ENCODE results near the gene LIPG.

Gene LIPG

DNA sequence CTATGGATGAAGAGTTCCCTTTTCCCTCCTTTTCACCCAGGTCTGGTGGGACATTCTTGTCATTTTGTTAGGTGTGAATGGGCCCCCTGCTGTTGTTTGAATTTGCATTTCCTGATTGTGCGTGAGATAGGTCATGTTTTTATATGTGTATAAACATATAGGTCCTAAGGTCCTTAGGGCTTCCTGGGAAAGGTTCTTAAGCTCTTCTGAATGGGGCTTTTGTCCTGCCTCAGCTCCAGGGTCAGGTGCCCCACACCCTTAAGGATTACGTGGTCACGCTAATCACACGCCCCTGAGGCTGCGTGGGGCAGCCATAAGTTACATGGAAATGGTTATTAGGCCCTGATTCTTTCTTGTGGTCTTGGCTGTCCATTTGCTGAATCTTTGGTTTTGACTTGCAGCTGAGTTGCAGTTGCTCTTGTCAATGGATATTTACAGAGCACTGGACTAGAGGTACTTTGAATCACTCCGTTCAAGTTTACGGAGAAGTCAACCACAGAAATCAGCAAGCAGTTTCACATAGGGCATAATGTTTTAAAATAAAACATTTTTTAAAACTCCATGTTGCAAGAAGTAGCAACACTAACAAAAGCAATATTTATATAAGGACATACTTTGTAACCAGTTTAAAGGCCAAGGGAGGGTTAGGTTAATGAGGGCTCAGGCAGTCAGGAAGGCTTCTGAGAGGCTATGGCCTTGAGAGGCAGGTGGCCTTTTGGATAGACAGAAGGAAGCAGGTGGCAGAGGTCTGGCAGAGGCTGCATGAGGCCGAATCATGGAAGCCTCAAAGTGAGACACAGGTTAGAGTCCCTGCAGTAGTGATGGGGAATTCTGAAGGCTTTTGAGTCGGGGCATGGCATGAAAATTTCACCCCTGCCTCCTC lies 24.2 kb downstream of the LIPG start:
- H3K27ac ChIP-seq (ENCODE audit: low read depth, low read length), result no peak overlapping the region
- H3K4me3 ChIP-seq (ENCODE audit: insufficient read depth, low read length, poor library complexity, severe bottlenecking), result no peak overlapping the region
- no peaks in the 10 kb centered on the region for H3K27me3 ChIP-seq (ENCODE audit: low read length)
- no peaks in the 10 kb centered on the region for H4K20me1 ChIP-seq (ENCODE audit: low read depth, low read length)
- H3K9me3 ChIP-seq (ENCODE audit: insufficient read depth, low read length), result no peaks in the 10 kb centered on the region
- no peak for TF ChIP-seq EZH2phosphoT487 (conservative IDR thresholded peaks at IDR 0.05; ENCODE audit: low read length)
- TF ChIP-seq, protein P1, sequence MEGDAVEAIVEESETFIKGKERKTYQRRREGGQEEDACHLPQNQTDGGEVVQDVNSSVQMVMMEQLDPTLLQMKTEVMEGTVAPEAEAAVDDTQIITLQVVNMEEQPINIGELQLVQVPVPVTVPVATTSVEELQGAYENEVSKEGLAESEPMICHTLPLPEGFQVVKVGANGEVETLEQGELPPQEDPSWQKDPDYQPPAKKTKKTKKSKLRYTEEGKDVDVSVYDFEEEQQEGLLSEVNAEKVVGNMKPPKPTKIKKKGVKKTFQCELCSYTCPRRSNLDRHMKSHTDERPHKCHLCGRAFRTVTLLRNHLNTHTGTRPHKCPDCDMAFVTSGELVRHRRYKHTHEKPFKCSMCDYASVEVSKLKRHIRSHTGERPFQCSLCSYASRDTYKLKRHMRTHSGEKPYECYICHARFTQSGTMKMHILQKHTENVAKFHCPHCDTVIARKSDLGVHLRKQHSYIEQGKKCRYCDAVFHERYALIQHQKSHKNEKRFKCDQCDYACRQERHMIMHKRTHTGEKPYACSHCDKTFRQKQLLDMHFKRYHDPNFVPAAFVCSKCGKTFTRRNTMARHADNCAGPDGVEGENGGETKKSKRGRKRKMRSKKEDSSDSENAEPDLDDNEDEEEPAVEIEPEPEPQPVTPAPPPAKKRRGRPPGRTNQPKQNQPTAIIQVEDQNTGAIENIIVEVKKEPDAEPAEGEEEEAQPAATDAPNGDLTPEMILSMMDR (IDR thresholded peaks at IDR 0.05; ENCODE audit: insufficient read depth, low read length, poor library complexity, severe bottlenecking), result no peak
- H3K4me2 ChIP-seq (ENCODE audit: low read depth, low read length, poor library complexity, severe bottlenecking), result no peak overlapping the region
- no peaks in the 10 kb centered on the region for H3K36me3 ChIP-seq (ENCODE audit: low read length)
- H3K9me2 ChIP-seq (replicated peaks; ENCODE audit: insufficient read depth, low read length), result no peaks in the 10 kb centered on the region
- no peak overlapping the region for H3K9ac ChIP-seq (ENCODE audit: low read length)
- H3K79me2 ChIP-seq (ENCODE audit: insufficient read depth, low read length), result no peaks in the 10 kb centered on the region
- no peak overlapping the region for H2AFZ ChIP-seq (ENCODE audit: low read depth, low read length, severe bottlenecking)
- no peaks in the 10 kb centered on the region for H3F3A ChIP-seq (ENCODE audit: insufficient read depth)

DNA sequence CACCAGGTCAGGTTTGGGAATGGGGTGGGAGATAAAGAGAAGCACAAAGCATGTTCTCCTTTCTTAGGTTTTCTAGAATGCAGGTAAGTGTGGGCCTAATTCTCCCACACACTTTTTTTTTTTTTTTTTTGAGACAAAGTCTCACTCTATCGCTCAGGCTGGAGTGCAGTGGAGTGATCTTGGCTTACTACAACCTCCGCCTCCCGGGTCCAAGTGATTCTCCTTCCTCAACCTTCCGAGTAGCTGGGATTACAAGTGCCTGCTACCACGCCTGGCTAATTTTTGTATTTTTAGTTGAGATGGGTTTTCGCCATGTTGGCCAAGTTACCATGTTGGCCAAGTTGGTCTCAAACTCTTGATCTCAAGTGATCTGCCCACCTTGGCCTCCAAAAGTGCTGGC lies 26.3 kb downstream of the LIPG start:
- Histone ChIP-seq H2AFZ (ENCODE audit: low read depth, low read length, severe bottlenecking) (no peak overlapping the region), H3K9me3 (ENCODE audit: insufficient read depth, low read length) (no peaks in the 10 kb centered on the region), H3K27me3 (ENCODE audit: low read length) (no peaks in the 10 kb centered on the region), H3F3A (ENCODE audit: insufficient read depth) (no peaks in the 10 kb centered on the region), H3K4me2 (ENCODE audit: low read depth, low read length, poor library complexity, severe bottlenecking) (no peak overlapping the region), H3K36me3 (ENCODE audit: low read length) (no peaks in the 10 kb centered on the region), H3K27ac (ENCODE audit: low read depth, low read length) (no peak overlapping the region), H4K20me1 (ENCODE audit: low read depth, low read length) (no peaks in the 10 kb centered on the region), H3K4me3 (ENCODE audit: insufficient read depth, low read length, poor library complexity, severe bottlenecking) (no peak overlapping the region), H3K9me2 (replicated peaks; ENCODE audit: insufficient read depth, low read length) (no peaks in the 10 kb centered on the region), H3K9ac (ENCODE audit: low read length) (no peak overlapping the region), H3K79me2 (ENCODE audit: insufficient read depth, low read length) (no peaks in the 10 kb centered on the region)
- TF ChIP-seq, protein P1 (IDR thresholded peaks at IDR 0.05; ENCODE audit: insufficient read depth, low read length, poor library complexity, severe bottlenecking), result no peak
- TF ChIP-seq EZH2phosphoT487 (conservative IDR thresholded peaks at IDR 0.05; ENCODE audit: low read length), result no peak

DNA sequence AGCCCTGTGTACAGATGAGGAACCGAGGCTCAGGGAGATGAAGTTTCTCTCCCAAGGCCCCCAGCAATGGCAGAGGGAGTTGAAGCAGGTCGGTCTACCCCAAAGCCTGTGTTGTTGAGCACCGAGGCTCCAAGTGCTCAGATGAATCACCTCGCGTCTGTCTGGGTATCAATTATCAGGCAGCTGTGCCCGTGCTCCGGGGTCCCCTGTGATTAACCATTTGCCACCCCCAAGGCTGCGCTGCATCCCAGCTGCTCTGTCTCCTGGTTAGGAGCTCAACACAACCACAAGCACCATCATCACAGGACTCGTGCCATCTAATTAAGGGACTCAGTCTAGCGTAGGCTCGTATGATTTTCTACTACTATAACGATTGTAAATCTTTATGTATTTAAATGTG lies 27.1 kb downstream of the LIPG start:
- no peaks in the 10 kb centered on the region for H3K9me2 ChIP-seq (replicated peaks; ENCODE audit: insufficient read depth, low read length)
- no peak overlapping the region for H3K27ac ChIP-seq (ENCODE audit: low read depth, low read length)
- H4K20me1 ChIP-seq (ENCODE audit: low read depth, low read length), result no peaks in the 10 kb centered on the region
- H3K79me2 ChIP-seq (ENCODE audit: insufficient read depth, low read length), result no peaks in the 10 kb centered on the region
- no peak overlapping the region for H3K9ac ChIP-seq (ENCODE audit: low read length)
- H3K4me3 ChIP-seq (ENCODE audit: insufficient read depth, low read length, poor library complexity, severe bottlenecking), result no peak overlapping the region
- no peaks in the 10 kb centered on the region for H3K27me3 ChIP-seq (ENCODE audit: low read length)
- TF ChIP-seq, protein P1 (IDR thresholded peaks at IDR 0.05; ENCODE audit: insufficient read depth, low read length, poor library complexity, severe bottlenecking), result no peak
- no peak for TF ChIP-seq EZH2phosphoT487 (conservative IDR thresholded peaks at IDR 0.05; ENCODE audit: low read length)
- no peaks in the 10 kb centered on the region for H3F3A ChIP-seq (ENCODE audit: insufficient read depth)
- H3K36me3 ChIP-seq (ENCODE audit: low read length), result no peaks in the 10 kb centered on the region
- H2AFZ ChIP-seq (ENCODE audit: low read depth, low read length, severe bottlenecking), result no peak overlapping the region
- H3K9me3 ChIP-seq (ENCODE audit: insufficient read depth, low read length), result no peaks in the 10 kb centered on the region
- H3K4me2 ChIP-seq (ENCODE audit: low read depth, low read length, poor library complexity, severe bottlenecking), result no peak overlapping the region
